GM18858 (cell line): ENCODE data around the gene CLPTM1.
A peak's percentile ranks its signal among the peaks of the same experiment; 100 is the strongest.
"Not testable (repeated sequence)": the region's sequence is repeated elsewhere in the genome, so short reads cannot be mapped to it uniquely, and the experiment has no call there.

Experiments
- ATAC-seq: cut with Tn5 transposase; IDR thresholded peaks from one replicate; pipeline ENCODE4 v1.9.1; 2021; ENCODE audit not compliant: unreplicated experiment

The CLPTM1 gene, protein sequence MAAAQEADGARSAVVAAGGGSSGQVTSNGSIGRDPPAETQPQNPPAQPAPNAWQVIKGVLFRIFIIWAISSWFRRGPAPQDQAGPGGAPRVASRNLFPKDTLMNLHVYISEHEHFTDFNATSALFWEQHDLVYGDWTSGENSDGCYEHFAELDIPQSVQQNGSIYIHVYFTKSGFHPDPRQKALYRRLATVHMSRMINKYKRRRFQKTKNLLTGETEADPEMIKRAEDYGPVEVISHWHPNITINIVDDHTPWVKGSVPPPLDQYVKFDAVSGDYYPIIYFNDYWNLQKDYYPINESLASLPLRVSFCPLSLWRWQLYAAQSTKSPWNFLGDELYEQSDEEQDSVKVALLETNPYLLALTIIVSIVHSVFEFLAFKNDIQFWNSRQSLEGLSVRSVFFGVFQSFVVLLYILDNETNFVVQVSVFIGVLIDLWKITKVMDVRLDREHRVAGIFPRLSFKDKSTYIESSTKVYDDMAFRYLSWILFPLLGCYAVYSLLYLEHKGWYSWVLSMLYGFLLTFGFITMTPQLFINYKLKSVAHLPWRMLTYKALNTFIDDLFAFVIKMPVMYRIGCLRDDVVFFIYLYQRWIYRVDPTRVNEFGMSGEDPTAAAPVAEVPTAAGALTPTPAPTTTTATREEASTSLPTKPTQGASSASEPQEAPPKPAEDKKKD

DNA sequence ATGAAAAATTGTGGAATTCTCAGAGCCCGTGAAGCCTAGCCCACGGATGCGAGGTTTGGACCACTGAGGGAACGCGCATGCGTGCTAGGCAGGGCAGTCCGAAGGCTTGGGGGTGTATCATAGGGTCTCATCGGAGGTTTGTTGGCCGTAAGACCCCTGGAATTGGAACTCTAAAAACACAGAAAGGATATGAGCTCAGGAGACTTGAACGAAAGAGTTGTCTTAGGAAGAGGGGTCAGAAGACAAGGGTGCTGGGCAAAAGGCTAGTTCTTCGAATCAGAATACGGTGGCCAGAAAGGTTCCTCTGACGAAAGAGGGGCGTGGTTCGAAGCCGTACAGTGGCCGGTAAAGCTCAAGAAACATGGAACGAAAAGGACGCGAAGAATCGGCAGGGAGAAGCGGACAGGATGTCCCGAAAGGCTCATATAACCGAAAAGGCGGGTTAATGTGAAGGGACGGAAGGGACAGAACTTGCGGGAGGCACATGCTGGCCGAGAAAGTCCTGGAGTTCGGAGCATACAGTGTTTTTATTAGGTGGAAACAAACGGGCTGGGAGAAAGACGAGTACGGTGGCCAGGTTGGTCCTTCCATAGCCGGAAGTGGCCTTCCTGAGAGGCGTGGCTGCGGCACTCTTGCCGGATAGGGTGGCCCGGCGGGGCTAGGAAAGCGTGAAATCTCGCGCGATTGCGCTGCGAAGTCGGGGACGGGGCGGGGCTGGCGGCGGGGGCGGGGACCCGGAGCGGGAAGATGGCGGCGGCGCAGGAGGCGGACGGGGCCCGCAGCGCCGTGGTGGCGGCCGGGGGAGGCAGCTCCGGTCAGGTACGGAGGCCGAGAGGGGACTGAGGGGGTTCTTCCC is at the start of gene CLPTM1:
Gene CLPTM1 (plus strand): TSS at position 732 of the 856 bp plus-strand sequence. CDS start 16 bp downstream, at position 748.
- peak; percentile 67 for ATAC-seq

DNA sequence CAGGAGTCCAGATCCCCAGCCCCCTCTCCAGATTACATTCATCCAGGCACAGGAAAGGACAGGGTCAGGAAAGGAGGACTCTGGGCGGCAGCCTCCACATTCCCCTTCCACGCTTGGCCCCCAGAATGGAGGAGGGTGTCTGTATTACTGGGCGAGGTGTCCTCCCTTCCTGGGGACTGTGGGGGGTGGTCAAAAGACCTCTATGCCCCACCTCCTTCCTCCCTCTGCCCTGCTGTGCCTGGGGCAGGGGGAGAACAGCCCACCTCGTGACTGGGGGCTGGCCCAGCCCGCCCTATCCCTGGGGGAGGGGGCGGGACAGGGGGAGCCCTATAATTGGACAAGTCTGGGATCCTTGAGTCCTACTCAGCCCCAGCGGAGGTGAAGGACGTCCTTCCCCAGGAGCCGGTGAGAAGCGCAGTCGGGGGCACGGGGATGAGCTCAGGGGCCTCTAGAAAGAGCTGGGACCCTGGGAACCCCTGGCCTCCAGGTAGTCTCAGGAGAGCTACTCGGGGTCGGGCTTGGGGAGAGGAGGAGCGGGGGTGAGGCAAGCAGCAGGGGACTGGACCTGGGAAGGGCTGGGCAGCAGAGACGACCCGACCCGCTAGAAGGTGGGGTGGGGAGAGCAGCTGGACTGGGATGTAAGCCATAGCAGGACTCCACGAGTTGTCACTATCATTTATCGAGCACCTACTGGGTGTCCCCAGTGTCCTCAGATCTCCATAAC is 49.6 kb upstream of the CLPTM1 start, which contains the start of gene APOE:
Gene APOE (plus strand): TSS at position 360 of the 724 bp plus-strand sequence. CDS start 829 bp downstream, outside the sequence.
- ATAC-seq, result no peak

DNA sequence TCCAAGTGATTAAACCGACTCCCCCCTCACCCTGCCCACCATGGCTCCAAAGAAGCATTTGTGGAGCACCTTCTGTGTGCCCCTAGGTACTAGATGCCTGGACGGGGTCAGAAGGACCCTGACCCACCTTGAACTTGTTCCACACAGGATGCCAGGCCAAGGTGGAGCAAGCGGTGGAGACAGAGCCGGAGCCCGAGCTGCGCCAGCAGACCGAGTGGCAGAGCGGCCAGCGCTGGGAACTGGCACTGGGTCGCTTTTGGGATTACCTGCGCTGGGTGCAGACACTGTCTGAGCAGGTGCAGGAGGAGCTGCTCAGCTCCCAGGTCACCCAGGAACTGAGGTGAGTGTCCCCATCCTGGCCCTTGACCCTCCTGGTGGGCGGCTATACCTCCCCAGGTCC is 47.6 kb upstream of the CLPTM1 start:
- no peak for ATAC-seq

DNA sequence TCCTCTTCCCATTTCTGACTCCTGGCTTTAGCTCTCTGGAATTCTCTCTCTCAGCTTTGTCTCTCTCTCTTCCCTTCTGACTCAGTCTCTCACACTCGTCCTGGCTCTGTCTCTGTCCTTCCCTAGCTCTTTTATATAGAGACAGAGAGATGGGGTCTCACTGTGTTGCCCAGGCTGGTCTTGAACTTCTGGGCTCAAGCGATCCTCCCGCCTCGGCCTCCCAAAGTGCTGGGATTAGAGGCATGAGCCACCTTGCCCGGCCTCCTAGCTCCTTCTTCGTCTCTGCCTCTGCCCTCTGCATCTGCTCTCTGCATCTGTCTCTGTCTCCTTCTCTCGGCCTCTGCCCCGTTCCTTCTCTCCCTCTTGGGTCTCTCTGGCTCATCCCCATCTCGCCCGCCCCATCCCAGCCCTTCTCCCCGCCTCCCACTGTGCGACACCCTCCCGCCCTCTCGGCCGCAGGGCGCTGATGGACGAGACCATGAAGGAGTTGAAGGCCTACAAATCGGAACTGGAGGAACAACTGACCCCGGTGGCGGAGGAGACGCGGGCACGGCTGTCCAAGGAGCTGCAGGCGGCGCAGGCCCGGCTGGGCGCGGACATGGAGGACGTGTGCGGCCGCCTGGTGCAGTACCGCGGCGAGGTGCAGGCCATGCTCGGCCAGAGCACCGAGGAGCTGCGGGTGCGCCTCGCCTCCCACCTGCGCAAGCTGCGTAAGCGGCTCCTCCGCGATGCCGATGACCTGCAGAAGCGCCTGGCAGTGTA is 46.9 kb upstream of the CLPTM1 start:
- ATAC-seq, result no peak

DNA sequence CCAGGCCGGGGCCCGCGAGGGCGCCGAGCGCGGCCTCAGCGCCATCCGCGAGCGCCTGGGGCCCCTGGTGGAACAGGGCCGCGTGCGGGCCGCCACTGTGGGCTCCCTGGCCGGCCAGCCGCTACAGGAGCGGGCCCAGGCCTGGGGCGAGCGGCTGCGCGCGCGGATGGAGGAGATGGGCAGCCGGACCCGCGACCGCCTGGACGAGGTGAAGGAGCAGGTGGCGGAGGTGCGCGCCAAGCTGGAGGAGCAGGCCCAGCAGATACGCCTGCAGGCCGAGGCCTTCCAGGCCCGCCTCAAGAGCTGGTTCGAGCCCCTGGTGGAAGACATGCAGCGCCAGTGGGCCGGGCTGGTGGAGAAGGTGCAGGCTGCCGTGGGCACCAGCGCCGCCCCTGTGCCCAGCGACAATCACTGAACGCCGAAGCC is 46.3 kb upstream of the CLPTM1 start:
- no peak for ATAC-seq

DNA sequence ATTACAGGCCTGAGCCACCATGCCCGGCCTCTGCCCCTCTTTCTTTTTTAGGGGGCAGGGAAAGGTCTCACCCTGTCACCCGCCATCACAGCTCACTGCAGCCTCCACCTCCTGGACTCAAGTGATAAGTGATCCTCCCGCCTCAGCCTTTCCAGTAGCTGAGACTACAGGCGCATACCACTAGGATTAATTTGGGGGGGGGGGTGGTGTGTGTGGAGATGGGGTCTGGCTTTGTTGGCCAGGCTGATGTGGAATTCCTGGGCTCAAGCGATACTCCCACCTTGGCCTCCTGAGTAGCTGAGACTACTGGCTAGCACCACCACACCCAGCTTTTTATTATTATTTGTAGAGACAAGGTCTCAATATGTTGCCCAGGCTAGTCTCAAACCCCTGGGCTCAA is 45.4 kb upstream of the CLPTM1 start:
- no peak for ATAC-seq

DNA sequence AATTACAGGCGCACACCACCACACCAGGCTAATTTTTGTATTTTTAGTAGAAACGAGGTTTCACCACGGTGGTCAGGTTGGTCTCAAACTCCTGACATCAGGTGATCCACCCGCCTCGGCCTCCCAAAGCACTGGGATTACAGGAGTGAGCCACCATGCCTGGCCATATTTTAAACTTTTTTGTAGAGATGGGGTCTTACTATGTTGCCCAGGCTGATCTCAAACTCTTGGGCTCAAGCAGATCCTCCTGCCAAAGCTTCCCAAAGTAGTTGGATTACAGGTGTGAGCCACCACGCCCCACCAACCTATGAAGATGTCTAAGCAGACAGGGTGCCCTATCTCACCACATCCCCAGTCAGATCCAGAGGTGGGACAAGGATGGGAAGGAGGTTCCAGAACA is 43.3 kb upstream of the CLPTM1 start:
- ATAC-seq, result not testable (repeated sequence)

DNA sequence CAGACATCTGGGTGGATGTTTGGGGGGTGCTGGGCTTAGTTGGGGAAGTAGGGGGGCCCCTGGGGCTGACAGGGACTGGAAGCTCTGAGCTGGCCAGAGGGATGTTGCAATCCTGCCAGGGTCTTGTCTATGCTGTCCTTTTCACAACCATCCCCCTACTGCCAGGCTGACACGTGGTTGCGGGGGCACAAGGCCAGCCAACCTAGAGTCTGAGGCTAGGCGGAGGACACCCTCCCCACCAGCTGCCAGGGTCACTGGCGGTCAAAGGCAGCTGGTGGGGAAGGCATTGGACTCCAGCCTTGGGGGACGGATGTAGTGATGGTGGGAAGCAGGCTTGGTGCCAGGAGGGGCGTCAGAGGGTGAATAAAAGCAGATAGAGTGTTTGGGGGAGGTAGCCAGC is 42.3 kb upstream of the CLPTM1 start:
- ATAC-seq, result no peak

DNA sequence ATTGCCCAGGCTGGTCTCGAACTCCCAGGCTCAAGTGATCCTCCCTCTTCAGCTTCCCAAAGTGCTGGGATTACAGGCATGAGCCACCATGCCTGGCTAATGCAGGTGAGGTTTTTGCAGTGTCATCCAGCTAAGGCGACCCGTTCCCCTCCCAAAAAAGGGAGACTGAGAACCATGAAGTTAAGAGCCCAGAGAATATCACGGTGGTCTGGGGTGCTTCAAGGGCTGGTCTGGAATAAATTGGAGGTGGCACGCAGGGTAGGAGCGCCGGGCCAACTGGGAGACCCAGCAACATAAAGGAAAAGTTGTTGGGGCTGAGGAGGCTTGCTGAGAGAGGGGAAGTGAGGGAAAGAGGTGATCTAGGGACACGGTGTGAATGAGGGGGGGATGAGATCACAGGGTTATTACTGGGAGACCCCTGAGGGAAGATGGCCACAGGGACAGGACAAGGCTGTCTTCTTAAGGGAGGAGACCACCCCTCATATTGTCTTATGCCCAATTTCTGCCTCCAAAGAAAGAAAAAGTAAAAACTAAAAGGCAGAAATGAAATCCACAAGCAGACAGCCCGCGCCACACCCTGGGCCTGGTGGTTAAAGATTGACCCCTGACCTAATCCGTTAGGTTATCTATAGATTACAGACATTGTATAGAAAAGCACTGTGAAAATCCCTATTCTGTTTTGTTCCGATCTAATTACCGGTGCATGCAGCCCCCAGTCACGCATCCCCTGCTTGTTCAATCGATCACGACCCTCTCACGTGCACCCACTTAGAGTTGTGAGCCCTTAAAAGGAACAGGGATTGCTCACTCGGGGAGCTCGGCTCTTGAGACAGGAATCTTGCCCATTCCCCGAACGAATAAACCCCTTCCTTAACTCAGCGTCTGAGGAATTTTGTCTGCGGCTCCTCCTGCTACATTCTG is 41.4 kb upstream of the CLPTM1 start:
- not testable (repeated sequence) for ATAC-seq

DNA sequence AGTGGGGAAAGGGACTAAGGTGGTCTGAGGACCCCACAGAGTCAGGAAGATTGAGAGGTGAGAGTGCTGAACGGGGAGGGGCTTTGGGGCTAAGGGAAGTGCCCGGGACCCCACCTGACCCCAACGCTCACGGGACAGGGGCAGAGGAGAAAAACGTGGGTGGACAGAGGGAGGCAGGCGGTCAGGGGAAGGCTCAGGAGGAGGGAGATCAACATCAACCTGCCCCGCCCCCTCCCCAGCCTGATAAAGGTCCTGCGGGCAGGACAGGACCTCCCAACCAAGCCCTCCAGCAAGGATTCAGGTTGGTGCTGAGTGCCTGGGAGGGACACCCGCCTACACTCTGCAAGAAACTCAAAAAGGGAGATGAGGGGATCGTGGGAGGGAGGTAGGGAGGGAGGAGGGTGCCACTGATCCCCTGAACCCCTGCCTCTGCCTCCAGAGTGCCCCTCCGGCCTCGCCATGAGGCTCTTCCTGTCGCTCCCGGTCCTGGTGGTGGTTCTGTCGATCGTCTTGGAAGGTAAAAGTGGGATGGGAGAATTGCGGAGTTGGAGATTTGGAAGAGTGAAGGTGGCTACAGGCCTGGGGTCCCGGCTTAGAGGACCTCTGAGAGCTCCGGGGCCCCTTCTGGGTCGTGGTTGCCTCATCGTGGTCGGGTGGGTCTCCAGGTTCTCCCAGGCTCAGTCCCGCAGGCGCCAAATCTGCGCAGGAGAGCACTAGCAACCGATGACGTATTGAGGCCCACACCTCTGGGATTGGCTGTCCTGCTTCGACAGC is 40.6 kb upstream of the CLPTM1 start, which contains the start of gene APOC1:
Gene APOC1 (plus strand): TSS at position 176 of the 774 bp plus-strand sequence. CDS start 284 bp downstream, at position 460.
- ATAC-seq, result not testable (repeated sequence)

DNA sequence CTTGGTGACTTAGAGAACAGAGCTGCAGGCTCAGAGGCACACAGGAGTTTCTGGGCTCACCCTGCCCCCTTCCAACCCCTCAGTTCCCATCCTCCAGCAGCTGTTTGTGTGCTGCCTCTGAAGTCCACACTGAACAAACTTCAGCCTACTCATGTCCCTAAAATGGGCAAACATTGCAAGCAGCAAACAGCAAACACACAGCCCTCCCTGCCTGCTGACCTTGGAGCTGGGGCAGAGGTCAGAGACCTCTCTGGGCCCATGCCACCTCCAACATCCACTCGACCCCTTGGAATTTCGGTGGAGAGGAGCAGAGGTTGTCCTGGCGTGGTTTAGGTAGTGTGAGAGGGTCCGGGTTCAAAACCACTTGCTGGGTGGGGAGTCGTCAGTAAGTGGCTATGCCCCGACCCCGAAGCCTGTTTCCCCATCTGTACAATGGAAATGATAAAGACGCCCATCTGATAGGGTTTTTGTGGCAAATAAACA is 30.9 kb upstream of the CLPTM1 start:
- no peak for ATAC-seq

DNA sequence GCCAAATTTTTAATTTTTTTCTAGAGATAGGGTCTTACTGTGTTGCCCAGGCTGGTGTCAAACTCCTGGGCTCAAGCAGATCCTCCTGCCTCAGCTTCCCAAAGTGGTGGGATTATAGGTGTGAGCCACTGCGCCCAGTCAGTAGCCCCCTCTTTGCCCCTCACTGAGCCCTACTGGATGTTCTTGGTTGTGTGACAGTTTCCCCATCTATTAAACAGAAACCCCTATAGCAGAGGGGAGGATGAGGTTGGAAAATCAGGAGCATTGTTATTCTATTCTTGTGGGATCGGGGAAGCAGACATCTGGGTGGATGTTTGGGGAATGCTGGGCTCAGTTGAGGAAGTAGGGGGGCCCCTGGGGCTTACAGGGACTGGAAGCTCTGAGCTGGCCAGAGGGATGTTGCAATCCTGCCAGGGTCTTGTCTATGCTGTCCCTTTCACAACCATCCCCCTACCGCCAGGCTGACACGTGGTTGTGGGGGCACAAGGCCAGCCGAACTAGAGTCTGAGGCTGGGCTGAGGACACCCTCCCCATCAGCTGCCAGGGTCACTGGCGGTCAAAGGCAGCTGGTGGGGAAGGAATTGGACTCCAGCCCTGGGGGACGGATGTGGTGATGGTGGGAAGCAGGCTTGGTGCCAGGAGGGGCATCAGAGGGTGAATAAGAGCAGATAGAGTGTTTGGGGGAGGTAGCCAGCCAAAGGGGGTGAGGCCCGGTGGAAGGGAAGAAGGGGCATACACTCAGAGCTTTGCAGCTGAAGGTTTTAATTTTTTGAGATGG is 29.9 kb upstream of the CLPTM1 start:
- ATAC-seq, result no peak

DNA sequence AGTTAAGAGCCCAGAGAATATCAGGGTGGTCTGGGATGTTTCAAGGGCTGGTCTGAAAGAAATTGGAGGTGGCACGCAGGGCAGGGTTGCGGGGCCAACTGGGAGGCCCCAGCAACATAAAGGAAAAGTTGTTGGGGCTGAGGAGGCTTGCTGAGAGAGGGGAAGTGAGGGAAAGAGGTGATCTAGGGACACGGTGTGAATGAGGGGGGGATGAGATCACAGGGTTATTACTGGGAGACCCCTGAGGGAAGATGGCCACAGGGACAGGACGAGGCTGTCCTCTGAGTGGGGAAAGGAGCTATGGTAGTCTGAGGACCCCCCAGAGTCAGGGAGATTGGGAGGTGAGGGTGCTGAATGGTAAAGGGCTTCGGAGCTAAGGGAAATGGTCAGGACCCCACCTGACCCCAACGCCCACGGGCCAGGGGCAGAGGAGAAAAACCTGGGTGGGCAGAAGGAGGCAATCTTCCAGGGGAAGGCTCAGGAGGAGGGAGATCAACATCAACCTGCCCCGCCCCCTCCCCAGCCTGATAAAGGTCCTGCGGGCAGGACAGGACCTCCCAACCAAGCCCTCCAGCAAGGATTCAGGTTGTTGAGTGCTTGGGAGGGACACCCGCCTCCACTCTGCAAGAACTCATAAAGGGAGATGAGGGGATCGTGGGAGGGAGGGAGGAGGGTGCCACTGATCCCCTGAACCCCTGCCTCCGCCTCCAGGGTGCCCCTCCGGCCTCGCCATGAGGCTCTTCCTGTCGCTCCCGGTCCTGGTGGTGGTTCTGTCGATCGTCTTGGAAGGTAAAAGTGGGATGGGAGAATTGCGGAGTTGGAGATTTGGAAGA is 28.7 kb upstream of the CLPTM1 start:
- ATAC-seq, result not testable (repeated sequence)

DNA sequence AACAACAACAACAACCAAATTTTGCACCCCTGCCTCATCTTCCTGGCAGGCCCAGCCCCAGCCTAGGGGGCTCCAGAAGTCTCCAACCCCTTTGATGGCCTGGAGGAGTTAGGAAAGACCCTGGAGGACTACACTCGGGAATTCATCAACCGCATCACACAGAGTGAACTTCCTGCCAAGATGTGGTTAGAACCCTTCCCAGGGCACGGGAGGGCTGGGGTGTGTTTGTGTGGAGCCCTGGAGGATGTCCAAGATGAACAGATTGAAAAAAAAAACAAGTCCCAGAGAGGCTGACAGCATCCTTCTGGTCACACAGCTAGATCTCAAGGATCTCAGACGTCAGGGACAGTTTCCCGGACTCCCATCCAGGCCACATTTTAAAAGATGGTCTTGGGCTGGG is 27.4 kb upstream of the CLPTM1 start:
- ATAC-seq, result no peak

DNA sequence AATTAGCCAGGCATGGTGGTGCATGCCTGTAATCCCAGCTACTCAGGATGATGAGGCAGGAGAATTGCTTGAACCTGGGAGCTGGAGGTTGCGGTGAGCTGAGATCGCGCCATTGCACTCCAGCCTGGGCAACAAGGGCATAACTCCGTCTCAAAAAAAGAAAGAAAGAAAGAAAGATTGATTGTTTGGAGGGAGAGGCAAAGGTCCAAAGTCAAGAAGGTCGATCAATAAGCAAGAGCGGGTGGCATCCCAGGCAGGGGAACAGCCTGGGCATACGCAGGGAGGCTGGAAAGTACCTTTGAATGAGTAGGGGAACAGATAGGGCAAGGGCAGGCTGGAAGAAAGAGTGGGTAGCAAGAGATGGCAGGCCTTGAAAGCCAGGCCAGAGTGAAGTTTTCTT is 25.1 kb upstream of the CLPTM1 start:
- no peak for ATAC-seq

DNA sequence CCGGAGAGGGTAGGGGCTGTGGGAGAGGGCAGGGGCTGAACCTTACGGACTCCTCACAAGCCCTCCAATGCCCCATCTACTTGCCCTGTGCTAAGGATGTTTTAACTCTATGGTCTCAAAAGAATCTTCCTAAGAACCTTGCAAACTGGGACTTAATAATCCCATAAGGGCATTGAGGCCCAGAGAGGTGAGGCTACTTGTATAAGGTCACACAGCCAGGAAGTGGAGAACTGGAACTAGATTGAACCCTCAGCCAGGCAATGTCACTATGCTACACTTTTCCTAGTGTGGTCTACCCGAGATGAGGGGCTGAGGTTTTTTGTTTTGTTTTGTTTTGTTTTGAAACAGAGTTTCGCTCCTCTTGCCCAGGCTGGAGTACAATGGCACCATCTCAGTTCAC is 23.6 kb upstream of the CLPTM1 start:
- no peak for ATAC-seq
